KBM-7 (cell line): ENCODE data around the gene TMEM17.

ENCODE experiments used
- DNase-seq: peaks from one replicate; pipeline ENCODE4 v3.0.0-alpha.2; 2015
- in situ Hi-C: fragments of 300-500 bp; cut with MboI; formaldehyde crosslinking; loops from 2 replicates; pipeline ENCODE4 v1.14.3; 2020; ENCODE audit warnings: low sequenced_read_pairs, low pct_unique_long_range_greater_than_20kb, mixed read lengths

Gene TMEM17

GRCh38 chr2:62461707-62462106 is 44.3 kb downstream of the TMEM17 start:
- in situ Hi-C loops: loop anchor here (25.0 kb wide), 1 partner anchor 301 kb away; no protein-coding TSS in a partner anchor
- no peak for DNase-seq

- DNase-seq: no peak
- in situ Hi-C loops: loop anchor here (25.0 kb wide), 1 partner anchor 301 kb away; no protein-coding TSS in a partner anchor
Observed at GRCh38 chr2:62461017-62461553, 44.9 kb downstream of the TMEM17 start.

GRCh38 chr2:62460175-62460574 is 45.8 kb downstream of the TMEM17 start:
- in situ Hi-C loops: loop anchor here (25.0 kb wide), 1 partner anchor 302 kb away; no protein-coding TSS in a partner anchor
- no peak for DNase-seq

- DNase-seq: no peak
- in situ Hi-C loops: loop anchor here (25.0 kb wide), 1 partner anchor 303 kb away; no protein-coding TSS in a partner anchor
Observed at GRCh38 chr2:62459672-62460071, 46.3 kb downstream of the TMEM17 start.

- DNase-seq: no peak
- in situ Hi-C loops: loop anchor here (25.0 kb wide), 1 partner anchor 303 kb away; no protein-coding TSS in a partner anchor
Observed at GRCh38 chr2:62459106-62459505, 46.9 kb downstream of the TMEM17 start.

- DNase-seq: no peak
- in situ Hi-C loops: loop anchor here (25.0 kb wide), 1 partner anchor 304 kb away; no protein-coding TSS in a partner anchor
Observed at GRCh38 chr2:62458671-62459081, 47.3 kb downstream of the TMEM17 start.

GRCh38 chr2:62458206-62458641 is 47.8 kb downstream of the TMEM17 start:
- in situ Hi-C loops: loop anchor here (25.0 kb wide), 1 partner anchor 304 kb away; no protein-coding TSS in a partner anchor
- DNase-seq: no peak

GRCh38 chr2:62457556-62457955 is 48.4 kb downstream of the TMEM17 start:
- in situ Hi-C loops: loop anchor here (25.0 kb wide), 1 partner anchor 305 kb away; no protein-coding TSS in a partner anchor
- DNase-seq: no peak

GRCh38 chr2:62456721-62457539 is 49.1 kb downstream of the TMEM17 start:
- in situ Hi-C loops: loop anchor here (25.0 kb wide), 1 partner anchor 305 kb away; no protein-coding TSS in a partner anchor
- DNase-seq: peak; percentile 88

- in situ Hi-C loops: loop anchor here (25.0 kb wide), 1 partner anchor 306 kb away; no protein-coding TSS in a partner anchor
- no peak for DNase-seq
Observed at GRCh38 chr2:62455957-62456692, 49.9 kb downstream of the TMEM17 start.

- no peak for DNase-seq
- in situ Hi-C loops: loop anchor here (25.0 kb wide), 1 partner anchor 308 kb away; no protein-coding TSS in a partner anchor
Observed at GRCh38 chr2:62453955-62454354, 52.0 kb downstream of the TMEM17 start.

- no peak for DNase-seq
- in situ Hi-C loops: loop anchor here (25.0 kb wide), 1 partner anchor 309 kb away; no protein-coding TSS in a partner anchor
Observed at GRCh38 chr2:62452701-62453454, 53.1 kb downstream of the TMEM17 start.

- no peak for DNase-seq
- in situ Hi-C loops: loop anchor here (25.0 kb wide), 1 partner anchor 312 kb away; no protein-coding TSS in a partner anchor
Observed at GRCh38 chr2:62450716-62451191, 55.2 kb downstream of the TMEM17 start.
